Central memory CD8-positive, alpha-beta T cell (primary cell): ENCODE results near the gene BAIAP3.
"Not testable (repeated sequence)": the region's sequence is repeated elsewhere in the genome, so short reads cannot be mapped to it uniquely, and the experiment has no call there.

Experiments used
- ATAC-seq: fragments of 150-1000 bp; cut with Tn5 transposase; replicated peaks from 2 replicates; pipeline ENCODE4 v1.10.0; 2022; ENCODE audit warnings: mild to moderate bottlenecking, moderate FRiP score, moderate number of reproducible peaks; ENCODE audit not compliant: poor library complexity, severe bottlenecking; ENCODE audit errors: extremely low read depth
- DNase-seq, 2 donors: peaks; one replicate each; pipeline ENCODE4 v3.0.0; 2021; ENCODE audit warnings: low spot score in 2 of 2
- H3K27ac Mint-ChIP-seq: one replicate; pipeline ENCODE4 v1.8.0; 2022; ENCODE audit warnings: low read depth, mild to moderate bottlenecking, moderate library complexity, mixed read lengths
- H3K27me3 Mint-ChIP-seq: one replicate; pipeline ENCODE4 v1.8.0; 2022; ENCODE audit warnings: mixed read lengths
- H3K36me3 Mint-ChIP-seq: one replicate; pipeline ENCODE4 v1.8.0; 2022; ENCODE audit warnings: mild to moderate bottlenecking, moderate library complexity, mixed read lengths; ENCODE audit not compliant: insufficient read depth
- H3K4me1 Mint-ChIP-seq: one replicate; pipeline ENCODE4 v1.8.0; 2022; ENCODE audit warnings: mixed read lengths
- H3K4me3 Mint-ChIP-seq: one replicate; pipeline ENCODE4 v1.8.0; 2022; ENCODE audit warnings: mild to moderate bottlenecking, moderate library complexity, mixed read lengths
- H3K9me3 Mint-ChIP-seq: one replicate; pipeline ENCODE4 v1.8.0; 2022; ENCODE audit warnings: mixed read lengths

BAIAP3 gene

GRCh38 chr16:1292808-1293207 lies 40.6 kb upstream of the BAIAP3 start:
- not testable (repeated sequence) for H3K9me3 Mint-ChIP-seq, ATAC-seq, H3K4me1 Mint-ChIP-seq, DNase-seq, H3K36me3 Mint-ChIP-seq, H3K4me3 Mint-ChIP-seq, H3K27ac Mint-ChIP-seq
- peaks cover 80% of the 10 kb centered on the region for H3K27me3 Mint-ChIP-seq

DNA sequence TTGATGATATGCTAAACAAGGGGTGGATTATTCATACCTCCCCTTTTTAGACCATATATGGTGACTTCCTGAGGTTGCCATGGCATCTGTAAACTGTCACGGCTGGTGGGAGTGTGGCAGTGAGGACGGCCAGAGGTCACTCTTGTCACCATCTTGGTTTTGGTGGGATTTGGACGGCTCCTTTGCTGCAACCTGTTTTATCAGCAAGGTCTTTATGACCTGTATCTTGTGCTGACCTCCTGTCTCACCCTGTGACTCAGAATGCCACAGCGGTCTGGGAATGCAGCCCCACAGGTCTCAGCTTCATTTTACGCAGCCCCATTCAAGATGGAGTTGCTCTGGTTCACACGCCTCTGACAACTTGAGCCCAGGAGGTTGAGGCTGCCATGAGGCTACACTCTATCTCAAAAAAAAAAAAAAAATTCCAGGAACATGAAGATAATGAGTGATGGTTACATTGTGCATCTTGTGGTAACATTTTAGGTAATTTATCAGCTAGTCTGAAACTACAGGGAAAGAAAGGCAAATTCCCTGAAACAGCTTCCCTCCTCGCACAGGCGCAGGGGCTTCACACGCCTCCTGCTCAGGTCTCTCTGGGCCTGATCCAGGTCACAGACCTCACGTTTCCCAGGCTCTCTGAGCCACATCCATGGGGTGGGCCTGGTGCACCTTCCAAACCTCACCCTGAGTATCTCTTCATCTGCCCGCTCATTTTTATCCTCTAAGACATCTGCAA lies 39.4 kb upstream of the BAIAP3 start:
- H3K4me3 Mint-ChIP-seq: no peak overlapping the region
- ATAC-seq (no peak), DNase-seq (no peak)
- H3K4me1 Mint-ChIP-seq: no peaks in the 10 kb centered on the region
- peaks cover 78% of the 10 kb centered on the region for H3K27me3 Mint-ChIP-seq
- H3K9me3 Mint-ChIP-seq: no peaks in the 10 kb centered on the region
- no peak overlapping the region for H3K27ac Mint-ChIP-seq
- no peaks in the 10 kb centered on the region for H3K36me3 Mint-ChIP-seq

- no peak for DNase-seq
- no peak for ATAC-seq
- no peaks in the 10 kb centered on the region for H3K9me3 Mint-ChIP-seq
- H3K4me3 Mint-ChIP-seq: no peak overlapping the region
- peaks cover 66% of the 10 kb centered on the region for H3K27me3 Mint-ChIP-seq
- no peaks in the 10 kb centered on the region for H3K4me1 Mint-ChIP-seq
- H3K36me3 Mint-ChIP-seq: no peaks in the 10 kb centered on the region
- no peak overlapping the region for H3K27ac Mint-ChIP-seq
These were observed 38.0 kb upstream of the BAIAP3 start for GRCh38 chr16:1295465-1295864.

GRCh38 chr16:1296688-1297017 lies 36.8 kb upstream of the BAIAP3 start:
- not testable (repeated sequence) for H3K4me1 Mint-ChIP-seq, H3K36me3 Mint-ChIP-seq, DNase-seq, H3K9me3 Mint-ChIP-seq, ATAC-seq, H3K4me3 Mint-ChIP-seq, H3K27ac Mint-ChIP-seq
- H3K27me3 Mint-ChIP-seq: peaks cover 62% of the 10 kb centered on the region

DNA sequence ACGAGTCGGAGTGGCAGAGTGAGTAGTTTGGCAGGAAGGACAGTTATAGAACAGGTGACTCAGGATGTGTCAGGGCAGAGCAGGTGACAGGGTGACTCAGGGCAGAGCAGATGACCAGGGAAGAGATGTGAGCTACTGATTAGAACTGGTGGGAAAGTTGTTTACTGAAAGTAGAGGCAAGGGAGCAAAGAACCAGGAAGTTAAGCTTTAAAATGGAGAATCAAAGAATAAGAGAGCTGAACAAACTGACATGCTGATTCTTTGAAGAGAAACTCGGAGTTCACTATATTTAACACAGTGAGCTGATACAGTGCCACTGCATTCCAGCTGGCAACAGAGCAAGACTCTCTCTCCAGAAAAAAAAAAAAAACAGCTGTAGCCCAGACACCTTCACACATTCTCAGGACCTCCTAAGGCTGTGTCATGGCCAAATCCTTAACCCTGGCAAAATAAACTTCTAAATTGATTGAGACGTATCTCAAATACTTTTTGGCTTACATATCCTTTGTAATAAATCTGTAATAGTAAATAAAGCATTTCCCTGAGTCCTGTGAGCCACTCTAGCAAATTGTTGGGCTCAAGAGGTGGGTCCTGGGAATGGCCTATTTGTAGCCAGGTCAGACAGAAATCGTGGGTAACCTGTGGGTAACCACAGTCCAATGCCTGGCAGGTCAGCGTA lies 36.3 kb upstream of the BAIAP3 start:
- no peak overlapping the region for H3K4me3 Mint-ChIP-seq
- no peak for DNase-seq
- H3K4me1 Mint-ChIP-seq: peaks cover 8% of the 10 kb centered on the region
- no peak overlapping the region for H3K27ac Mint-ChIP-seq
- no peak for ATAC-seq
- H3K27me3 Mint-ChIP-seq: peaks cover 57% of the 10 kb centered on the region
- H3K9me3 Mint-ChIP-seq: no peaks in the 10 kb centered on the region
- H3K36me3 Mint-ChIP-seq: no peaks in the 10 kb centered on the region

DNA sequence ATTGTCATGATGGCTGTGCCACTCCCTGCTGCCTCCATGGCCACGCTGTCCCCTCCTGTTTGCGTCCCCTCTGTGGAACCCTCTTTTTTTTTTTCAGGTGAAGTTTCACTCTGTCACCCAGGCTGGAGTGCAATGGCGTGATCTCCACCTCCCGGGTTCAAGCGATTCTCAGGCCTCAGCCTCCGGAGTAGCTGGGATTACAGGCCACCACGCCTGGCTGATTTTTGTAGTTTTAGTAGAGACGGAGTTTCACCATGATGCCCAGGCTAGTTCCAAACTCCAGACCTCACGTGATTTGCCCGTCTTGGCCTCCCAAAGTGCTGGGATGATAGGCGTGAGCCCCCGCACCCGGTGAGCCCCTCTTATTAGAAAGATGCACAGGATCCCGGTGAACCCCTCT lies 35.0 kb upstream of the BAIAP3 start:
- no peak for ATAC-seq
- DNase-seq: no peak
- Mint-ChIP-seq H3K27ac (no peak overlapping the region), H3K27me3 (peaks cover 44% of the 10 kb centered on the region), H3K9me3 (no peaks in the 10 kb centered on the region), H3K36me3 (no peaks in the 10 kb centered on the region), H3K4me3 (no peak overlapping the region), H3K4me1 (peaks cover 8% of the 10 kb centered on the region)

DNA sequence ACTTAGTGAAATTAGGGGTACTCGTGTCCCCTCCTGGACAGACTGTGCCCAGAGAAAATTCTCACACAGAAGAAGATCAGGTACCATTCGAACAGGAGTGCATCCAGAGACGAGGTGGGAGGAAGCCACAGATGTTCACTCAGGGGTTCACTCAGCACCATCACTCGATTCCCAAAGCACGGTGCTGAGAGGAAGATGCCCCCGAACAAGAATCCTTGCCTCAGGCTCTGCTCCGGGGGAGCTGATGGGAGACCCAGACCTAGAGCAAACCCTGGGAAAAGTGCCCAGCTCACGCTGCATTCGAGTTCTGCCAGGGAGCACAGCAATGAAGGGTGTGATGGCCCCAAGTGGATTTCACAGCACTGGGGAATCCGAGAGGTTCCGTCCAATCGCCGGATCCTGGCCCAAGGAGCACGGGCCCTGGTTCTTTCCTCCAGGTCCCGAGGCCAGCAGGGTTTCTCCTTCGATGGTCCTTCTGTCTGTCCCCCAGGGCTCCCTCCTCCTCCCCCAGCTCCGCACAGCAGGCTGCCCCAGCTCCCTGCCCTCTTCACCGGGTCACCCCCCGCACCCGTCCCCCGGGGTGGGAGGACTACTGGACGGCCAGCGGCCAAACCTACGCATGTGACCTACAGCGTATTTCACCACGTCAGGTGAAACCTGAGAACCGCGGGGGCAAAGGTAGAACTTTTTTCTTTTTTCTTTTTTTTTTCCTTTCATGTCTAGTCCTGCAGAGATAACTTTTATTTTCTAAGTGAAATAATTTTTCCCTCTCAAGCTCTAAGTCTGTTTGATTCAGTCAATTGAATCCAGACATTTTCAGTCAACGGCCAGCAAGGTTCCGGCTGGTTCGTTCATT lies 34.2 kb upstream of the BAIAP3 start:
- H3K4me1 Mint-ChIP-seq: peaks cover 14% of the 10 kb centered on the region
- H3K27ac Mint-ChIP-seq: no peak overlapping the region
- peaks cover under 1% of the 10 kb centered on the region for H3K36me3 Mint-ChIP-seq
- ATAC-seq: no peak
- DNase-seq: no peak
- H3K27me3 Mint-ChIP-seq: peaks cover 36% of the 10 kb centered on the region
- no peak overlapping the region for H3K4me3 Mint-ChIP-seq
- H3K9me3 Mint-ChIP-seq: no peaks in the 10 kb centered on the region

DNA sequence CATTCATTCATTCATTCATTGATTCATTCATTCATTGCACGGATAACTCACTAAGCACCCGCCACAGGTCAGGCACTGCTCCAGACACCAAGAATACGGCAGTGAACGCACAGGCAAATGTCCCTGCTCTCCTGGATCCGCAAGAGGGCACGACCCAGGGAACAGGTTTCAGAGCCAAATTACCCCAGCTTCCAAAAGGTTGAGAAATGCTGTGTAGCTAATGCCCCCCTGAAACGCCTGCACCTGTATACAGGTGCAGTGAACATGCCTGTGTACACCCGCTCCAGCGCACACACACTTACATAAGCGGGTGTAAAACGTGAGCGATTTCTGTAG lies 33.6 kb upstream of the BAIAP3 start:
- no peak for ATAC-seq
- H3K9me3 Mint-ChIP-seq: no peaks in the 10 kb centered on the region
- no peak overlapping the region for H3K27ac Mint-ChIP-seq
- H3K4me3 Mint-ChIP-seq: no peak overlapping the region
- peaks cover 17% of the 10 kb centered on the region for H3K4me1 Mint-ChIP-seq
- peaks cover 30% of the 10 kb centered on the region for H3K27me3 Mint-ChIP-seq
- peaks cover 2% of the 10 kb centered on the region for H3K36me3 Mint-ChIP-seq
- no peak for DNase-seq

DNA sequence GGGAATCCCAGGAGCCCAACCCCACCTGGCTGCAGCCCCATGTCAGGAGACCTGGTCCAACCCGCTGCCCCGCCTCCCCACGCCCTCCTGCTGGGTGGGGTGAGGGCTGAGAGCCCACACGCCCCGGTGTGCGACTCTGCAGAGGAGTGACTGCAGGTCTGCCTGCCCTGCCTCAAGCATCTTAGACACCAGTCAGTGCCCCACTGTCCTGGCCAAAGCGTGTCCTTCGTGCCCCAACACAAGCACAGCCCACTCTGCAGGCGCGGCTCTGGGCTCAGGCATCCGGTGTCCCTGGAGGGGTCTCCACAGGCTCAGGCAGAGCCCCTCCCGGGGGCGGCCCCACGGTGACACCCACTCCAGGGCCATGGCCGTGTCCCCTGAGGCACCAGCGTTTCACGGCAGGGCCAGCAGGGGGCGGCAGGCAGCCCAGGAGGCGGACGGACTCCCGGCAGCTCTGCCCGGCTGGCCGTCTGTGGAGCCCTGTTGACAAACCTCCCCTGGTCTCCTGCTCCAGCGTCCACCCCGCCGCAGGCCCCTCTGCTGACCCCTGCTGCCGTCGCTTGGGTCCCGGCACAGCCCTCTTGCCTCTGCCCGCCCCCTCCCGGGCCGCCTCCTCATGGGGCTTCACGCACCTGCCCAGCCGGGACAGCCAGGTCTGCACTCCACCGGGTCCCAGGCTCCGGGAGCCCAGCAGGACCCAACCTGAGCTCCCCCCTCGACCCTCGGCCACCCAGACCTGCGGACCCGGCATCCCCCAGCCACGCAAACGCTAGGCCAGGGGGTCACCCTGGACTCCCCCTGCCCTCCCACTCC lies 32.6 kb upstream of the BAIAP3 start:
- Mint-ChIP-seq H3K27ac (no peak overlapping the region), H3K4me3 (peak overlapping the region; percentile 42), H3K27me3 (peaks cover 22% of the 10 kb centered on the region), H3K9me3 (no peaks in the 10 kb centered on the region), H3K4me1 (peaks cover 17% of the 10 kb centered on the region), H3K36me3 (peaks cover 2% of the 10 kb centered on the region)
- ATAC-seq (peak; percentile 55), DNase-seq (peak; percentile 57 to 72)

GRCh38 chr16:1301562-1301961 lies 31.9 kb upstream of the BAIAP3 start:
- H3K4me1 Mint-ChIP-seq: peaks cover 17% of the 10 kb centered on the region
- no peak for DNase-seq
- peaks cover 18% of the 10 kb centered on the region for H3K27me3 Mint-ChIP-seq
- H3K36me3 Mint-ChIP-seq: peaks cover 2% of the 10 kb centered on the region
- no peak for ATAC-seq
- H3K4me3 Mint-ChIP-seq: peak overlapping the region; percentile 42
- no peaks in the 10 kb centered on the region for H3K9me3 Mint-ChIP-seq
- peak overlapping the region; percentile 56 for H3K27ac Mint-ChIP-seq

GRCh38 chr16:1305823-1306222 lies 27.6 kb upstream of the BAIAP3 start:
- Mint-ChIP-seq H3K27ac (no peak overlapping the region), H3K4me1 (peaks cover 26% of the 10 kb centered on the region), H3K36me3 (peaks cover 25% of the 10 kb centered on the region), H3K4me3 (no peak overlapping the region), H3K27me3 (no peaks in the 10 kb centered on the region), H3K9me3 (no peaks in the 10 kb centered on the region)
- ATAC-seq (no peak), DNase-seq (no peak)

GRCh38 chr16:1306334-1306733 lies 27.1 kb upstream of the BAIAP3 start:
- Mint-ChIP-seq H3K27me3 (no peaks in the 10 kb centered on the region), H3K9me3 (no peaks in the 10 kb centered on the region), H3K36me3 (peaks cover 29% of the 10 kb centered on the region), H3K27ac (no peak overlapping the region), H3K4me3 (no peak overlapping the region), H3K4me1 (peaks cover 31% of the 10 kb centered on the region)
- ATAC-seq (no peak), DNase-seq (no peak)
